Osteoblast (primary cell): ENCODE measurements around the gene SNX19. TPM values are rescaled to one million over a fixed set of nuclear protein-coding genes. Genes with fewer than 3 reads are reported as not detected.

Source experiments
- DNase-seq: peaks from one replicate; pipeline ENCODE4 v3.0.0; 2011; ENCODE audit warnings: low spot score, mixed read lengths; ENCODE audit not compliant: insufficient read length; ENCODE audit errors: missing footprints
- H2AFZ ChIP-seq: 2 replicates; pipeline ENCODE4 v1.6.0; 2011; ENCODE audit warnings: mild to moderate bottlenecking, low read length
- H3K27ac ChIP-seq: 2 replicates; pipeline ENCODE4 v1.5.1; 2011; ENCODE audit warnings: mild to moderate bottlenecking, low read depth, low read length, moderate library complexity
- H3K27me3 ChIP-seq: 2 replicates; pipeline ENCODE4 v1.6.0; 2012; ENCODE audit warnings: mild to moderate bottlenecking, control low read depth, inconsistent platforms, low read length, moderate library complexity; ENCODE audit not compliant: insufficient read depth
- H3K36me3 ChIP-seq: 2 replicates; pipeline ENCODE4 v1.5.1; 2011; ENCODE audit warnings: mild to moderate bottlenecking, low read length, control low read depth, moderate library complexity; ENCODE audit not compliant: insufficient read depth
- H3K4me1 ChIP-seq: 2 replicates; pipeline ENCODE4 v1.5.1; 2011; ENCODE audit warnings: mild to moderate bottlenecking, low read length, control low read depth, moderate library complexity; ENCODE audit not compliant: insufficient read depth
- H3K4me2 ChIP-seq: 2 replicates; pipeline ENCODE4 v1.6.0; 2011; ENCODE audit warnings: mild to moderate bottlenecking, low read length; ENCODE audit not compliant: insufficient read depth
- H3K4me3 ChIP-seq: fragments of 200-600 bp; sonication (generic); 3 replicates; pipeline ENCODE4 v1.5.1; 2012; ENCODE audit warnings: mild to moderate bottlenecking, low read length, inconsistent platforms; ENCODE audit not compliant: insufficient read depth
- H3K79me2 ChIP-seq: 2 replicates; pipeline ENCODE4 v1.6.0; 2012; ENCODE audit warnings: mild to moderate bottlenecking, low read length, control low read depth, inconsistent platforms; ENCODE audit not compliant: insufficient read depth
- H3K9me3 ChIP-seq: 2 replicates; pipeline ENCODE4 v1.5.1; 2011; ENCODE audit warnings: low read depth, low read length, control low read depth
- H4K20me1 ChIP-seq: 2 replicates; pipeline ENCODE4 v1.6.0; 2012; ENCODE audit warnings: mild to moderate bottlenecking, low read length, control low read depth; ENCODE audit not compliant: insufficient read depth
- CTCF ChIP-seq: IDR thresholded peaks from 2 replicates; pipeline ENCODE4 v1.5.1; 2011; ENCODE audit warnings: mild to moderate bottlenecking, low read depth, low read length, moderate library complexity; ENCODE audit errors: extremely low read depth
- total RNA-seq: library from RNA; depleted of rRNA; stranded (reverse); fragments of >200 nt; gene quantifications from 2 replicates; pipeline ENCODE4 v1.2.3, GENCODE V29; 2012

The SNX19 gene
- total RNA-seq, 1 donor: 124 TPM

GRCh38 chr11:130947481-130947880 is 31.2 kb upstream of the SNX19 start:
- H3K9me3 ChIP-seq: no peaks in the 10 kb centered on the region
- peak overlapping the region; percentile 10 for H2AFZ ChIP-seq
- no peaks in the 10 kb centered on the region for H4K20me1 ChIP-seq
- no peaks in the 10 kb centered on the region for H3K79me2 ChIP-seq
- DNase-seq: no peak
- no peak overlapping the region for H3K27ac ChIP-seq
- H3K27me3 ChIP-seq: no peaks in the 10 kb centered on the region
- H3K4me3 ChIP-seq: no peak overlapping the region
- H3K36me3 ChIP-seq: no peaks in the 10 kb centered on the region
- no peak for TF ChIP-seq CTCF
- H3K4me1 ChIP-seq: peaks cover 23% of the 10 kb centered on the region
- no peak overlapping the region for H3K4me2 ChIP-seq

GRCh38 chr11:130947058-130947457 is 30.8 kb upstream of the SNX19 start:
- no peaks in the 10 kb centered on the region for H3K9me3 ChIP-seq
- peaks cover 23% of the 10 kb centered on the region for H3K4me1 ChIP-seq
- H3K36me3 ChIP-seq: no peaks in the 10 kb centered on the region
- H3K4me3 ChIP-seq: no peak overlapping the region
- H3K4me2 ChIP-seq: no peak overlapping the region
- no peak overlapping the region for H3K27ac ChIP-seq
- no peak for DNase-seq
- H2AFZ ChIP-seq: no peak overlapping the region
- no peaks in the 10 kb centered on the region for H3K27me3 ChIP-seq
- no peaks in the 10 kb centered on the region for H4K20me1 ChIP-seq
- no peaks in the 10 kb centered on the region for H3K79me2 ChIP-seq
- no peak for TF ChIP-seq CTCF

GRCh38 chr11:130945896-130946295 is 29.6 kb upstream of the SNX19 start:
- DNase-seq: peak; percentile 38
- Histone ChIP-seq H4K20me1 (no peaks in the 10 kb centered on the region), H3K27me3 (no peaks in the 10 kb centered on the region), H3K4me1 (peaks cover 23% of the 10 kb centered on the region), H3K79me2 (no peaks in the 10 kb centered on the region), H3K4me3 (no peak overlapping the region), H3K36me3 (no peaks in the 10 kb centered on the region), H3K27ac (no peak overlapping the region), H2AFZ (peak overlapping the region; percentile 49), H3K4me2 (peak overlapping the region; percentile 73), H3K9me3 (no peaks in the 10 kb centered on the region)
- TF ChIP-seq CTCF: no peak

GRCh38 chr11:130940706-130941105 is 24.4 kb upstream of the SNX19 start:
- Histone ChIP-seq H3K4me1 (peaks cover 3% of the 10 kb centered on the region), H3K79me2 (no peaks in the 10 kb centered on the region), H3K36me3 (no peaks in the 10 kb centered on the region), H3K27ac (no peak overlapping the region), H2AFZ (peak overlapping the region; percentile 9), H3K9me3 (no peaks in the 10 kb centered on the region), H3K4me3 (no peak overlapping the region), H4K20me1 (no peaks in the 10 kb centered on the region), H3K4me2 (no peak overlapping the region), H3K27me3 (peaks cover 8% of the 10 kb centered on the region)
- no peak for TF ChIP-seq CTCF
- no peak for DNase-seq
